ENCODE data around the gene KIAA0232.
"Not testable (repeated sequence)": the region's sequence is repeated elsewhere in the genome, so short reads cannot be mapped to it uniquely, and the experiment has no call there.

Gene KIAA0232

DNA sequence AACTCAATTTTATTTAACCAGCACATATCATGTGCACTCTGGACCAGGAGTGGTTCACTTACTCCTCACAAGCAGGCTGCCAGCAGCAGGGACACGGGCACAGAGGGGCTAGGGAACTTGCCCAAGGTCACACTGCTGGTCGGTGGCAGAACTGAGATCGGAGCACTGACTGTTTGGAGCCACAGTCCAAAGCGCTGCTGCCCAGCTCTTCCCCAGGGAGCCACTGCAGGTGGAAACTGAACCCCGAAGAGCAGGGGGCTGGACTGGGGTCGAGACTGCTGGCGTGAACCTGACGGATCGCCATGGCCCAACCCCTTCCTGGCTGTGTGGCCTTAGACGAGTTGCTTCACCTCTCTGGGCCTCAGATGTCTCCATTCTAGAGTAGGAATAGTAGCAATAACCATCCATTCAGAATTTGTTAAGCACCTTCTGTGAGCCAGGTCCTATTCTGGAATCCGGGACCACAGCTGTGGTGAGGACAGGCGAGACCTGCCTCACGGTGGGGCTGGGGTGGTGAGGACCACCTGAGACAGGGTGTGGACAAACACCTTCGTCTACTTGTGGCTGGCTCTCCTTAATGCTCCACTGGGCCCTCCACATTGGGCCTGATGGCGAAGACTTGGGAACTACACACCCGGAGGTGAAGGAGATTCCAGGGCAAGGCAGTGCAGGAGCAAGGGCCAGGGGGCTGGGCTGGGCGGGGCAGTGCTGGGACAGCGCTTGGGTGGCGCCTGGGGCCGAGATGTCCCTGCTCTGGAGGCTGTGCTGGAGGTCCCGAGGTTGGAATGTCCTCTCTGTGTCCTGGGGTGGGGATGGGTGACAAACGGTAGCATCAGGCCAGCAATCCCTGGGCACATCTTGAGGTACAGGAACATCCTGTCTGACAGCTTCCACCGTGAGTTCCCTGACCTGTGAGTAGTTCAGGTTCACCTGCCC lies 32.0 kb upstream of the KIAA0232 start:
- H3K4me3 Mint-ChIP-seq: peak overlapping the region; percentile 75
- H3K4me1 Mint-ChIP-seq: peaks cover 11% of the 10 kb centered on the region

DNA sequence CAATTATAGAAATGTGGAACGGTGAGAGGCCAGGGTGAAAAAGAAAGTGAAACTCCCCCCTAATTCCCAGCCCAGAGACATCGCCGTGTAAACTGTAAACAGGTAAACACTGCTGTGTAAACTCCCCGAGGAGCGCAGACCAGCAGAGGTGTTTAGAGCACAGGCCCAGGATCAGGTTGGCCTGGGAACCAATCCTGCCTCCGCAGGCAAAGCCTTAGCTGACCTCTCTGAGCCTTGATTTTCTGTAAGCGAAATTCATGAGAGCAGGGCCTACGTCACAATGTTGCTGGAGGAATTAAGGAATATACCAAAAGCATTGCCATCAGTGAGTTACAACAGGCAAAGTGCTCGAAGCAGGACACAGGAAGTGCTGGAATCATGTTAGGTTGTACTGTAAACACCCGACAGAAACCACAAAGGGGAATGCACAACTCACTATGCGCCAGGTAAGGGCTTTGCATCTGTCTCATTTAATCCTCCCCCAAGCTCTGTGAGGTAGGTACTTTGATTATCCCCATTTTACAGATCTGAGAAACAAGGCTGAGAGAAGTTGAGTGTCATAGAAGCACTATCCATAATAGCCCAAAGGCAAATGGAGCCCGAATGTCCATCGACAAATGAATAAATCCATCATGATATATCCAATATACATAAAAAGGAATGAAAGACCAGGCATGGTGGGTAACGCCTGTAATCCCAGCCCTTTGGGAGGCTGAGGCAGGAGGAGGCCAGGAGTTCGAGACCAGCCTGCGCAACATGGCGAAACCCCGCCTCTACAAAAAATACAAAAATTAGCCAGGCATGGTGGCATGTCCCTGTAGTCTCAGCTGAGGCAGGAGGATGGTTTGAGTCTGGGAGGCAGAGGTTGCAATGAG lies 30.7 kb upstream of the KIAA0232 start:
- Mint-ChIP-seq H3K9me3 (no peaks in the 10 kb centered on the region), H3K36me3 (no peaks in the 10 kb centered on the region), H3K27ac (peak overlapping the region; percentile 95), H3K4me3 (peak overlapping the region; percentile 75), H3K4me1 (peaks cover 11% of the 10 kb centered on the region)
- DNase-seq (ENCODE audit: low spot score in 2 of 2) (peak in 1 of 2 donors; percentile 60), ATAC-seq (peak; percentile 52)

More for the DNA sequence above, 32.0 kb upstream of the KIAA0232 start:
- H3K36me3 Mint-ChIP-seq: no peaks in the 10 kb centered on the region
- ATAC-seq (no peak), DNase-seq (ENCODE audit: low spot score in 2 of 2) (no peak)
- H3K27ac Mint-ChIP-seq: peak overlapping the region; percentile 95
- H3K9me3 Mint-ChIP-seq: no peaks in the 10 kb centered on the region

DNA sequence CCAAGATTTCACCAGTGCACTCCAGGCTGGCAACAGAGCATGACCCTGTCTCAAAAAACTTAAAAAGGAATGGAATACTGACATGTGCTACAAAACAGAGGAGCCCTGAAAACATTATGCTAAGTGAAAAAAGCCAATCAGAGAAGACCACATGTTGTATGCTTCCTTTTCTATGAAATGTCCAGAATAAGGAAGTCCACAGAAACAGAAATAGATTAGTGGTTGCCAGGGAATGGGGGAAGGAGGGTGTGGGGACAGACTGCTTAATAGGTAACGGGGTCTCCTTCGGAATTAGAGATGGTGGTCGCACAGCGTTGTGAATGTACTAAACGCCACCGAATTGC lies 30.1 kb upstream of the KIAA0232 start:
- DNase-seq (ENCODE audit: low spot score in 2 of 2) (no peak), ATAC-seq (no peak)
- Mint-ChIP-seq H3K4me1 (peaks cover 11% of the 10 kb centered on the region), H3K27ac (peak overlapping the region; percentile 95), H3K9me3 (no peaks in the 10 kb centered on the region), H3K36me3 (no peaks in the 10 kb centered on the region), H3K4me3 (no peak overlapping the region)

DNA sequence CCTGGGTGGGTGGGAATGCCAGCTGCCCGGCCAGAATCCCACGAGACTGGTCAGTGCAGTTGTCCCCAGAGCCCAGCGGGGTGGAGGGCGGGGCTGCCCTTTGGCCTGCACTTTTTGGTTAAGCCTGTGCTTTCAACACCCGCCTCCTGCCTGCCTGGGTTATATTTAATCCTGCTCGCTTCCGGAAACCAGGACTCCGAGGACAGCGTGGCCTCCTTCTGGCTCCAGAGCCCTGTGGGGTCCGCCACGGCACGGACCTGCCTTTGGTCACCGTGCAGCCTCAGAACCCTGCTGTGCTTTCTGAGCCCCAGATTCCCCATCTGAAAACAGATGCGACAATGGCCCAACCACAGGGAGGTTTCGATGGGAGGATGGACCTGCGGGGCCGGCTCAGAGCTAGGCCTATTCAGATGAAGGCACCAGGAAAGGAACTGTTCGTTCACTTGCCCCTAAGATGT lies 29.4 kb upstream of the KIAA0232 start:
- Mint-ChIP-seq H3K36me3 (no peaks in the 10 kb centered on the region), H3K27ac (no peak overlapping the region)
- no peak for ATAC-seq

DNA sequence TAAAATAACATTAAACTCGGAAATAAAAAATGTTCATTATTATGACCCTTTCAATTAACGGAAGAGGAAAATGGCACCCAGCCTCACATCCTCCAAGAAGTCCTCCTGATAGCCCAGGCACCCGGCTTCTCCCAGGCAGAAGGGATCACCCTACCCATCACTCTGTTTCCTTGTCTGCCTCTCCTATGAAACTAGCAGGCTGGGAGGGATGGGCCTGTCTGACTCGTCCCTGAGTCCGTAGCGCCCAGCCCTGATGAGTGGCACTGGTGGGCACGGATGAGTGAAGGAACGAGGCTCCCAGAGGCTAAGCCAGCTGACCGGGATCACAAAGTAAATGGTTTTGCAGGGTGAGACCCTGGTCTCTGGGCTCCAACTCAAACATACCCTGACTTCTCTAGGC lies 28.6 kb upstream of the KIAA0232 start:
- no peak for ATAC-seq
- no peak overlapping the region for H3K27ac Mint-ChIP-seq
- H3K36me3 Mint-ChIP-seq: no peaks in the 10 kb centered on the region
- no peaks in the 10 kb centered on the region for H3K9me3 Mint-ChIP-seq
- DNase-seq (ENCODE audit: low spot score in 2 of 2): no peak
- H3K4me3 Mint-ChIP-seq: no peak overlapping the region
- H3K4me1 Mint-ChIP-seq: peaks cover 11% of the 10 kb centered on the region

More for the DNA sequence above, 29.4 kb upstream of the KIAA0232 start:
- Mint-ChIP-seq H3K4me3 (no peak overlapping the region), H3K4me1 (peaks cover 11% of the 10 kb centered on the region), H3K9me3 (no peaks in the 10 kb centered on the region)
- DNase-seq (ENCODE audit: low spot score in 2 of 2): no peak

DNA sequence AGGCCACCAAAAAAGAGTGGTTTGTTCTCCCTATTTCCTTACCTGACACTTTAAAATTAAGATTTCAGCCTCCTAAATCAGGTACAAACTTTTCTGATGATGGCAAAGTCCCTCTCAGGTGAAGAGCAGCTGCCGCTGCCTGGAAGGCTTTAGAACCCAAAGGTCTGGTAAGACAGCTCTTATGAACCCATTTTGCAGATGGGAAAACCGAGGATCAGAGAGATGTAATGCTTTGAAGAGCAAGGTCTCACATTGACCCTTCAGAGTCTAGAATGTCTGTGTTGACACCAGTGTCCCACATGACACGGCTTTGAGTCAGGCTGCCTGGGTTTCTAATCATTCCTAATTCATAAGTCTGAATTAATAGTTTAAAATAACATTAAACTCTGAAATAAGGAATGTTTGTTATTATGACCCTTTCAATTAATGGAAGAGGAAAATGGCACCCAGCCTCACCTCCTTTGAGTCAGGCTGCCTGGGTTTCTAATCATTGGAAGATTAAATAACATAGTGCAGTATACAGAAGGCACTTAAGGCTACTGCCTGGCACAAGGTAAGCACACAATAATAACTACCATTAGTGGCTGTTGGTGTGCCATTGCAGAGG lies 27.9 kb upstream of the KIAA0232 start:
- Mint-ChIP-seq H3K9me3 (no peaks in the 10 kb centered on the region), H3K4me1 (peaks cover 11% of the 10 kb centered on the region), H3K27ac (no peak overlapping the region), H3K36me3 (no peaks in the 10 kb centered on the region), H3K4me3 (no peak overlapping the region)
- DNase-seq (ENCODE audit: low spot score in 2 of 2) (no peak), ATAC-seq (no peak)

DNA sequence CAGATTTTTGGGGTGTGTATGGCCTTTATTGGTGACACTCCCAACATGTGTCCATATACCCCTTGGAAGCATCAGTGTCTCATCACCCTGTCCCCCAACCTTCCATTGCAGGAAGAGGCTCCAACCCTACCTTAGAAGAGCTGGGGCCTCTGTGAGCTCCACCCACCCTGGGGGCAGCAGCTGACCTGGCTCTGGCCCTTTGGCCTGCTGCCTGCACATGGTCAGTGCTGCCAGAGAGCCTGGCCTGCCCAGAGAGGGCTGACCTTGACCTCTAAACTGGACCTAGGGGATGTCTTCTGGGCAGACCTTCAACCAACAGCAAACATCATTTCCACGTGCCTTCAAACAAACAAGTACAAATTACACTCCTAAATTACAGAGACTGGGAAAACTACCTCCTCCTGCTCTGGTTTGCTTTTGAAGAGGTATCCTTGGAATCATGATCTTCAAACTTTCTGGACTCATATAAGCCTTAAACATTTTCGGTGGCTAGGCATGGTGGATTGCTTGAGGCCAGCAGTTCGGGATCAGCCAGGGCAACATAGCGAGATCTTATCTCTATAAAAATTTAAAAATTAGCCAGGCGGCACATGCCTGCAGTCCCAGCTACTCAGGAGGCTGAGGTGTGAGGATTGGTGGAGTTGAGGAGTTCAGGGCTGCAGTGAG lies 27.3 kb upstream of the KIAA0232 start:
- Mint-ChIP-seq H3K4me3 (no peak overlapping the region), H3K36me3 (no peaks in the 10 kb centered on the region), H3K4me1 (peaks cover 11% of the 10 kb centered on the region), H3K9me3 (no peaks in the 10 kb centered on the region), H3K27ac (no peak overlapping the region)
- DNase-seq (ENCODE audit: low spot score in 2 of 2): no peak
- ATAC-seq: no peak

DNA sequence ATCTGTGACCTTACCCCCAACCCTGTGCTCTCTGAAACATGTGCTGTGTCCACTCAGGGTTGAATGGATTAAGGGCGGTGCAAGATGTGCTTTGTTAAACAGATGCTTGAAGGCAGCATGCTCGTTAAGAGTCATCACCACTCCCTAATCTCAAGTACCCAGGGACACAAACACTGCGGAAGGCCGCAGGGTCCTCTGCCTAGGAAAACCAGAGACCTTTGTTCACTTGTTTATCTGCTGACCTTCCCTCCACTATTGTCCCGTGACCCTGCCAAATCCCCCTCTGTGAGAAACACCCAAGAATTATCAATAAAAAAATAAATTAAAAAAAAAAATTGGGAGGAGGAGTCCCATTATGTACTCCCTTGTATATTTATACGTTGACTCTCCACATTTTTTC lies 26.2 kb upstream of the KIAA0232 start:
- ATAC-seq; H3K4me3 Mint-ChIP-seq; H3K9me3 Mint-ChIP-seq; DNase-seq (ENCODE audit: low spot score in 2 of 2); H3K27ac Mint-ChIP-seq; H3K36me3 Mint-ChIP-seq: not testable (repeated sequence)
- peaks cover 17% of the 10 kb centered on the region for H3K4me1 Mint-ChIP-seq

DNA sequence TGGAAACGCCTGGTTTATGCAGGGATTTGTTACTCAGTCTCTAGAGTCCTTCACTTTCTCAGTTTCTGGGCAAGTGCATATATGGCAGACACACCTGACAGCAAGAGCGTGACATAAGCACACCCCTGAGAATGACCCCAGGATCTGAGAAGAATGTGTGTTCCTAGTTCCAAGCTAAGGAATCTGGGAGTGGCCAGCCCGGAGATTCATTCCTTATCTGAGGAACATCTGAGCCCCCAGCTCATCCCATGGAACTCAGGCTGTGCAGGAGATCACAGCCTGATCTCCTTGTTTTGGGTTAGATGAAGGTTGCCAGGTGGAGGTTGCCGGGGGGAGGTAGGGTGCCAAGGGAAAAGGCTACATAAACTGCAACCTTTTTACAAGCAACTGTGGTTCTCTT lies 23.8 kb upstream of the KIAA0232 start:
- ATAC-seq (no peak), DNase-seq (ENCODE audit: low spot score in 2 of 2) (no peak)
- Mint-ChIP-seq H3K9me3 (no peaks in the 10 kb centered on the region), H3K36me3 (no peaks in the 10 kb centered on the region), H3K4me3 (no peak overlapping the region), H3K4me1 (peaks cover 15% of the 10 kb centered on the region), H3K27ac (no peak overlapping the region)

DNA sequence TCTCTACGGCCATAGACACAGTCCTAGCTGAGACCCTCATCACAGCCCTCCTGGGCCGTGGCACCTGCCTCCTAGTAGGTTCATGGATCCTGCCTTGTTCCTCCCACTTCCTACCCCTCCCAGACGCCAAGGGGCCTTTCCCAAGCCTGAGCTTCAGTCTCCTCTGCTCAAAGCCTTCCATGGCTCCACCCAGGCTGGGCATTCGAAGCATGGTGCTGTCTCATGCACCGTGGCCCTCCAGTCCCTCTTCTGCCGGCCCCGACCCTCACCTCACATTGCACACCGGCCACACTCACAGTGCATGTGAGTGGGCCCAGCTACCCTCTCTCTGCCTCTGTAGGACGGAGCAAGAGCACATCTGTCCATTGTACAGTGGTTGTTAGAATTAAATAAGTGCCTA lies 21.7 kb upstream of the KIAA0232 start:
- no peaks in the 10 kb centered on the region for H3K36me3 Mint-ChIP-seq
- H3K4me3 Mint-ChIP-seq: no peak overlapping the region
- H3K27ac Mint-ChIP-seq: no peak overlapping the region
- H3K4me1 Mint-ChIP-seq: peaks cover 17% of the 10 kb centered on the region
- H3K9me3 Mint-ChIP-seq: no peaks in the 10 kb centered on the region
- DNase-seq (ENCODE audit: low spot score in 2 of 2): no peak
- no peak for ATAC-seq

DNA sequence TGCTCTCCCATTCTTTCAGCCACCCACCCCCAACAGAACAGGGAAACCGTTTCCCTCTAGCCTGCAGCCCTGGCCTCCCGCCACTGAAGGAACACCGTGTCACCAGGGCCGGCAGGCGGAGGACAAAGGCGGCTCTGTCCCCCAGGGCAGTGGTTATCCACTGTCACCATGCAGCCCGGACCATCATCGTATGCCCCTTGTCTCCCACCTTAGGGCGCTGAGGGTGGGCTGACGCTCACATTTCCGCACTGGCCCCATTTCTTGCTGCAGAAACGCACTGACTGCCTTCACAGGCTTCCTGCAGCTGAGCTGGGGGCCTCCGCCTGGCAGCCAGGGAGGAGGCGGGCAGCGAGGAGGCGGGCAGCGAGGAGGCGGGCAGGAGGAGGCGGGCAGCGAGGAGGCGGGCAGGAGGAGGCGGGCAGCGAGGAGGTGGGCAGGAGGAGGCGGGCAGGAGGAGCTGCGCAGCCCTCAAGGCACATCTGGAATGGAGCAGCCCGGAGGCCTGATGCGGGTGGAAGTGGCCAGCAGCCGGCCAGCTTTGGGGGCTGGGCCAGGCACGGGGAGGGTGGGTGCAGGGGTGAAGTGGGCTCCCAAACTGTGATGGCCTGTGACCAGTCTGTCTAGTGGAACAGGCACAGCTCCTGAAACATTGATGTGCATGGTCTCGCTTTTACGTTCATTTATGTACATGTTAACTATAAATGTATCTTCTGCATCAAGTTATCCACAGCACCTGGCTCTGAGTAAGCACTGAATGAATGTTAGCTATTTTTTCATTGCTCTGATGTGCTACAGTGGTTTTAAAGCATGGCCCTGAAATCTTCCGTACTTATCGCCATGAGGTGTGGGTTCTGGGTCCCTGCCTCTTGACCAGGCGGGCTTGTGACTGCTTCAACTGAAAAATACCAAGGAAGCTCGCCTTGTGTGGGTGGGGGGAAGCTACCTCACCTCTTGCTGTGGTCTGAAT lies 20.6 kb upstream of the KIAA0232 start:
- ATAC-seq (no peak), DNase-seq (ENCODE audit: low spot score in 2 of 2) (no peak)
- H3K4me1 Mint-ChIP-seq: peaks cover 17% of the 10 kb centered on the region
- no peaks in the 10 kb centered on the region for H3K36me3 Mint-ChIP-seq
- no peaks in the 10 kb centered on the region for H3K9me3 Mint-ChIP-seq
- no peak overlapping the region for H3K4me3 Mint-ChIP-seq
- no peak overlapping the region for H3K27ac Mint-ChIP-seq

DNA sequence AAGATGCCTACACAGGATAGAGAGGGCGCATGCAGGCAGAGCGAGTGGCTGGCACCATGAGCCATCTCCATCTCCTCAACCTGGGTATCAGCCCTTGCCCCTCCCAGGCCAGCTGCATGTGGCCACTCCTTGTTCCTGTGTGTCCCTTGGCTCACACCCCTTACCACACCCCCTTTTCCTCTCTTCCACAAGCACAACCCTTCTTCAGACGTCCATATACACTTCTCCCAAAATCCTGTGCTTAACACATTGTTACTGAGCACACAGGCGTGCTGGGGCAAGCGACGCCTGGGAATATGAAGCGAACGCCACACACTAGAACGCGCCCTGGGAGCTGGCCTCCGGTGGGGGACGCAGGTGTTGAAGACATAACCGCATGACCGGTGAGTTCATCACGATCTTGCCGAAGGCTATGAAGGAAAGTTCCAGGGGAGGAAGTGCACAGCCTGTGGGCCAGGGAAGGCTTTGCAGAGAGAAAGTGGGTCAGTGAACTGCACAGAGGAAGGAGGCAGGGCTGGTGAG lies 19.1 kb upstream of the KIAA0232 start:
- DNase-seq (ENCODE audit: low spot score in 2 of 2): no peak
- H3K4me3 Mint-ChIP-seq: peak overlapping the region; percentile 3
- ATAC-seq: peak; percentile 64
- no peaks in the 10 kb centered on the region for H3K36me3 Mint-ChIP-seq
- peaks cover 20% of the 10 kb centered on the region for H3K4me1 Mint-ChIP-seq
- H3K9me3 Mint-ChIP-seq: no peaks in the 10 kb centered on the region
- peak overlapping the region; percentile 72 for H3K27ac Mint-ChIP-seq

DNA sequence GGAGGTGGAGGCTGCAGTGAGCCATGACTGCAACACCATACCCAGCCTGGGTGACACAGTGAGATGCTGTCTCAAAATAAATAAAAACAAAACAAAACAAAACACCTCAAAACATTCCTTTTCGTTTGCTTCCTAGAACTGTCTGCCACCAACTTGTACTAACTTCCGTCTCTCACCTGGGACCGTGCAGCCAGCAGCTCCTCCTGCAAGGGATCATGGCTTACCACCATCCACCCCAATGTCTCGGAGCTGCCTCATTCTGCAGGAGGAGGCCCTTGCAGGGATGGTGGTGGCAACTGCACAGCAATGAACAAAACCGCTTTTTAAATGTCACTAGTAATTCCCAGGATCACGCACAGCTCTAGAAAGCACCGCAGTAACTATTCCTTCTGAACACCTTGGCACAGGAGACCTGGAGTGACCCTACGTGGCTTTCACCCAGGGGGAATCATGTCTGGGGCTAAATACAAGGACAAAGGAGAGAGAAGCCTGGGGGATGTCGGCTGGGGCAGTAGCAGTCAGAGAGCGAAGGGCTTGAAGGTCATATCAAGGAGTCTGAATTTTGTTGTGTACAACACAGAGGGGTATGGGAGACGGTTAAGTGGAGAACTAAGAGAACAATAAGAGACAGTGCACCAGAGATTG lies 17.4 kb upstream of the KIAA0232 start:
- Mint-ChIP-seq H3K36me3 (no peaks in the 10 kb centered on the region), H3K4me3 (no peak overlapping the region)

More for the DNA sequence above, 17.4 kb upstream of the KIAA0232 start:
- ATAC-seq: no peak
- H3K27ac Mint-ChIP-seq: no peak overlapping the region
- no peaks in the 10 kb centered on the region for H3K9me3 Mint-ChIP-seq
- peaks cover 34% of the 10 kb centered on the region for H3K4me1 Mint-ChIP-seq
- no peak for DNase-seq (ENCODE audit: low spot score in 2 of 2)
